HG03108 (cell line): ENCODE data around the gene SNX25.
A peak's percentile ranks its signal among the peaks of the same experiment; 100 is the strongest.
"Not testable (repeated sequence)": the region's sequence is repeated elsewhere in the genome, so short reads cannot be mapped to it uniquely, and the experiment has no call there.

ENCODE experiments used
- ATAC-seq: cut with Tn5 transposase; IDR thresholded peaks from one replicate; pipeline ENCODE4 v1.9.1; 2021; ENCODE audit warnings: moderate library complexity; ENCODE audit not compliant: unreplicated experiment

The SNX25 gene

GRCh38 chr4:185341377-185341776 is 132.0 kb downstream of the SNX25 start:
- ATAC-seq: peak; percentile 9

DNA sequence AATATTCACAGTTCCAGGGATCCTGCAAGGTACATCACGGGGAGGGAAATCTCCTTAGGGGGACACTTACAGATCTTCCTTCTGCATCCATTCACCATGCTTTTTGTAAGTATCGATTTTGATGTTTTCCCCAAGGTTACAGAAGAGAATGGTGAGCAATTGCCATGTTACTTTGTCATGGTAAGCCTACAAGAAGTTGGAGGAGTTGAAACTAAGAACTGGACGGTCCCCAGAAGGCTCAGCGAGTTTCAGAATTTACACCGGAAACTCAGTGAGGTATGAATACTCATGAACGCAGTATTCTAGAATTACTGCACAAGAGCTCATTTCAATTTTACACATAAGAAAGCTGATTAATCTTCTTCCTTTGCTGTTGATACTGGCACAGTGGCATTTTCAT is 132.4 kb downstream of the SNX25 start:
- ATAC-seq: peak; percentile 68

- no peak for ATAC-seq
Measured at GRCh38 chr4:185343726-185344581, 134.6 kb downstream of the SNX25 start.

GRCh38 chr4:185344743-185345538 is 135.5 kb downstream of the SNX25 start:
- ATAC-seq: peak; percentile 44

- ATAC-seq: no peak
Measured at GRCh38 chr4:185346975-185347601, 137.7 kb downstream of the SNX25 start.

GRCh38 chr4:185351691-185352090 is 142.3 kb downstream of the SNX25 start:
- ATAC-seq: no peak

DNA sequence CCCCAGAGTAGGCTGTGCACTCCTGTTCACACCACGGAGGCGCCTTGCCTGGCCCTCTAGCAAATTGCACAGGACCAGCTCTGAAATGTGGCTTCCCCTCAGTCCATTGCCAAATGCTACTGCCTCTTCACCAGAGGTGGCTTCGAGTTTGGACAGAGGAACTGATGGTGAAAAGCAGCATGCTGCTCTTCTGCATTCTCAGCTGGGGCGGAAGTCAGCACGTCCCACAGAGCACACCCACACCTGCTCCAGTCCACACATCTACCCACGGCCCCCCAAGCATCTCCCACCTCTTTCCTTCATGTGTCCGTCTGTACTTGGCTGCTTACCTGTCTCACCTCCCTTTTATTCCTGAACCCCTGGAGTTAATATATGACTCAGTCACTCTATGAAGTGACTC is 142.8 kb downstream of the SNX25 start:
- no peak for ATAC-seq

DNA sequence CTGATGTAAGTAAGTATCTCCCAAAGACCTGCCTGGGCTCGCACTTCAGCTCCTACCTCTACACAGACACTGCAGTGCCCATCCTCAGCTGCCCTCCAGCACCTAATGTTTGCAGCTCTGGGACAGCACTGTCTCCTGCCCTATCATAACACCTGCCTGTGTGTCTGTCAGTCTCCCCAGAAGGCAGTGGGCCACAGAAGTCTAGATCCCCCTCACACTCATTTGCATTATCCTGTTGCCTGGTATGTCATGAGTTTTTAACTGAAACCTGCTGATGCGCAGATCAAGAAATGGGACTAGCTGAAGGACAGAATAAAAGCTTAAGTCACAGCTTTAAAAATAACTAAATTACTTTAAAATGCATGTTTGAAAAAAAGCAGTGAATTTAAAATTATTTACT is 143.3 kb downstream of the SNX25 start:
- ATAC-seq: no peak

- no peak for ATAC-seq
Measured at GRCh38 chr4:185357211-185357610, 147.8 kb downstream of the SNX25 start.

DNA sequence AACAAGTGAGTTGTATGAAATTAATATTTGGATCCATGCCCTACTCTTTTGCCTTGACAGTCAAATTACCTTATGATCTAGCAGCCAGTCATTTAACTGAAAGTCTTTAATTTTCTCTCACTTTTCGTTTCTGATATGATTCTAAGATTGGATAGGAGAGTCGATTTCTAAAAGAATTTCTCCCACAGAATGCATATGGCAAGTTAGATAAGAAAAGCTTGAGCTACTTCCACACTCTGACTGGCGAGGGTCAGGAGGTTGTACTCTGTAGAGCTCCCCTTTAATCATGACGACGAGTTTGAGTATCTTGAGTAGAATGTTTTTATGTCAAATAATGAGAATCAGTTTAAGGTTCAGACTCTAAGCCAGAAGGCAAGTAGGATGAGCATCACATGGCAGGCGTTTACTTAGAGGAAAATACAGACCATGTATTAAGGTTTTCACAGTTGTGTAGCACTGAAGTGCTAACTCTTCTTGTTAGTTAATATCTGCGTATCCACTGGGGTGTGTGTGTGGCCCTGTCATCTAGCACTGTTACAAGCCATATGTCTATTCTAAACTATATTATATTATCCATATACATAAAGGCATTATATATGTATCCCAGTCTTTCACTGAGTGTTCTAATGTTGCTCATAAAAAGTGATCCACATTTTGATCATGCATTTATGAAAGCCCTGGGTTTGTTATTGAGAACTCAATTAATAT is 148.5 kb downstream of the SNX25 start:
- no peak for ATAC-seq

DNA sequence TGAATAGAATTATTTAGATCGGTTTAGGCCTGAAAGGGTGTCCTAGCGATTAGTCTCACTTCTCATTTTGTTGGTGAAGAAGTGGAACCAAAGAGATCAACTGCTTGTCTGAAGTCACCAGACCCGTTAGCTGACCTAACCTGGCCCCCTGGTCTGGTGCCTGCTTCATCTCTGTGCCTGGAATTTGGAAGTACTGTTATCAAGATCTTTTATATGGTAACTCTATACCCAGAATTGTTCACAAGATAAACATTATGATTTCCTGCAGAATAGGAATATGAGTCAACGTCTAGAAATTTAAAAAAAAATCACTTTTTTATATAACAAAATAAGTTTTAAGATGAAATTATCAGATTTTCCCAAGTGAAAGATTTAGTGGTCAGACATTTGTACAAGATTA is 149.1 kb downstream of the SNX25 start:
- ATAC-seq: no peak

GRCh38 chr4:185358959-185359358 is 149.6 kb downstream of the SNX25 start:
- no peak for ATAC-seq

DNA sequence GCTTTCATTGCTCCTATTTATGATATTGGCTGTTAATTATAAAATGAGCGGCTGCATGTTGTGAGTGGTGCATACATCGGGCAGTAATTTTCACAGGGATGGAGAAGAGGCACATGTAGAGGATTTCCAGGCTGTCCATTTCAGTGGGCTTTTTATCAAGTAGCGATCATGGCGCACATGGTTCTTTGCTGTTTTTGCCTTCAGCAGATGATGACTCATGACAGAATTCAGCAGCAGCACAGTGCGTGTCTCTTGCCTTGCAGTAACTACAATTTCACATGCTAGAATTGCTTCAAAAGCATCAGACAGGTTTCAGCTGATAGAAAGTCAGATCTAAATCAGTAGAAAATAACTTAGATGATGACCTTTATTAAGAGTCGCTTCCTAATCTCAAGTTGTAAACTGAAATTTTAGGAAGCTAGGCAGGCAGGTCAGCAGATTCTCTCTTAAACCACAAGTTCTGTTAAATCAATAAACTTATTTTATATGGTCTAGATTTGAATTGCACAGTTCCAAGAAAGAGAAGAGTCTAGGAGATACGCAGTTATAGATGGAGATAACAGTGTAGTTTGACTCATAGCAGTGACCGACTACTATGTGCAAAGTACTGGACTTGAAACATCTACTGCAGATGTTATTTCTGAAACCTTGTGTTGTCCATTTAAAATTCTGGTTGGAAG is 150.5 kb downstream of the SNX25 start:
- ATAC-seq: no peak

- no peak for ATAC-seq
Measured at GRCh38 chr4:185361872-185362271, 152.5 kb downstream of the SNX25 start.

- ATAC-seq: not testable (repeated sequence)
Measured at GRCh38 chr4:185362570-185362969, 153.2 kb downstream of the SNX25 start.

DNA sequence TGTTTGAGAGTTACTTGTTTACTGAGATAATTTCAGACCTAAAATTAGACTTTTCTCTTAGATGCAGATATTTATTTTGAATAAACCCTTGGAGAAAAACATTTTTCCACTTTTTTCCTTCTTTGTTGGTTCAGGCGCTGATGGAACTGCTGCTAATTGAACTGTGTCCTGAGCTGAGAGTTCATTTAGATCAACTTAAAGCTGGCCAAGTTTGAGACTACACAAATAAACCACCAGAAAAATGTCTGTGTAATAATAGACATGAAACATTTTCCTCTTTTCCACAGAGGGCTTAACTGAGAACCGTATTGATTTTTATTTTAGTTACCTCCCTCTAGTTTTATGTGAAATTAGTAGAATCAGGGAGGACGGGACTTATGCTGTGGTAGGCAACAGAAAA is 153.9 kb downstream of the SNX25 start:
- ATAC-seq: no peak

GRCh38 chr4:185364886-185365285 is 155.5 kb downstream of the SNX25 start:
- ATAC-seq: no peak

GRCh38 chr4:185369731-185370130 is 160.3 kb downstream of the SNX25 start:
- no peak for ATAC-seq

DNA sequence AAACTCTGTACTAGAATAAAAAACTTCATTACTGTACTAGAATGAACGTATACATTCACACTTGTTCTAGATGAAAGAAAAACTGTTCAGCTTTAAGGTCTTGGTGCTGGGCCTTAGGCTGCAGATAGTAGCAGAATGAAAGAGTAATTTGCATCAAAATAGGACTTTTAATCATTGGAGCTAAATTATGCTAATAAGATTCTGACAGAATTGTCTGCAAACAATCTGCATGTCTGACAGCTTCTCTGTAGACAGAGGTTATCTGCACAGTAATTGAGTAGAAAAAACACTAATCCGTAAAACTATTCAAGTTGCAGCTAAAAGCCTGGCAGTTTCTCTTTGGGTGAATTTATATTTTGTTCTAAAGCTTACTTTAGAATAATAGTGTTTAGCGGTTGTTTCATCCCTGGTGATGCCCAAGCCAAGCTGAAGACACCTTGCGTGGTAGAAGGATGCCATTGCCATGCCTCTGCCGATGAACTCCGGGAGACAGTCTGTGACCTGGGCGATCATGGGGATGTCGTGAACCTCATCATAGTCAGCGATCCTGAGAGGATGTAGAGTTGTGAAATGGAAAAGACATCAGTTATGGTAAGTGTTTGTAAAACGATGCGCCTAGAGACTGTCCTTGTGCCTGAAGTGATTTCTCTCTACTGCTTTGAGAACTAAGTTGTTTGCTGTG is 161.0 kb downstream of the SNX25 start:
- ATAC-seq: no peak

DNA sequence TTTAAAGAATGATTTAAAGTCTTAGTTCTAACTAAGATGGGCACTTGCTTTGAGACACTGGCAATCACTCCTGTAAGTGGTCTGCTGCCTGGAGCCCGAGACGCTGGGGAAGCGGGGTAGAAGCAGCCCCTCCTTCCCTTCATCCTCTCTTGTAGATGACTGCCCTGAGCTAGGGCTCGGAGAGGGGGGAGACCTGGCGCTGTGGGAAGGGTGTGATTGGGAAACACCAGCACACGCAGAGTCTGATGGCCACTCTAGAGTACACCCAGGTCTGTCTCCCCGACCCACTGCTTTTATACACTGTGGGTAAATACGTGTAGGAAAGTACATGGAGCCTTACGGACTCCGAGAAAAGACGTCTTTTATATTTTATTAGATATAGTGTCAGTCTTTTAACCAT is 162.3 kb downstream of the SNX25 start:
- no peak for ATAC-seq
